ENCODE data around the gene PLEKHH3.
"Not testable (repeated sequence)": the region's sequence is repeated elsewhere in the genome, so short reads cannot be mapped to it uniquely, and the experiment has no call there.

Gene PLEKHH3

GRCh38 chr17:42670789-42671657 is 5.8 kb downstream of the PLEKHH3 start:
- no peak for DNase-seq

- DNase-seq = no peak
Observed at GRCh38 chr17:42669977-42670788, 6.6 kb downstream of the PLEKHH3 start.

- DNase-seq = no peak
Observed at GRCh38 chr17:42669705-42669976, 7.2 kb downstream of the PLEKHH3 start.

- DNase-seq = no peak
Observed at GRCh38 chr17:42667088-42667951, 9.5 kb downstream of the PLEKHH3 start.

- DNase-seq = not testable (repeated sequence)
Observed at GRCh38 chr17:42666126-42666525, 10.7 kb downstream of the PLEKHH3 start.

- no peak for DNase-seq
Observed at GRCh38 chr17:42665581-42666001, 11.2 kb downstream of the PLEKHH3 start.

GRCh38 chr17:42660692-42661345 is 16.0 kb downstream of the PLEKHH3 start:
- no peak for DNase-seq

- DNase-seq = not testable (repeated sequence)
Observed at GRCh38 chr17:42659932-42660274, 16.9 kb downstream of the PLEKHH3 start.

GRCh38 chr17:42659079-42659931 is 17.5 kb downstream of the PLEKHH3 start, which contains the start of gene TUBG2:
Gene TUBG2 (plus strand): TSS chr17:42659284. CDS start chr17:42659504, 220 bp downstream.
- peak; percentile 81 for DNase-seq

GRCh38 chr17:42657824-42658588 is 18.8 kb downstream of the PLEKHH3 start:
- DNase-seq = no peak

- DNase-seq = no peak
Observed at GRCh38 chr17:42655528-42655927, 21.3 kb downstream of the PLEKHH3 start.

GRCh38 chr17:42653179-42654124 is 23.3 kb downstream of the PLEKHH3 start:
- DNase-seq = no peak

GRCh38 chr17:42651392-42651791 is 25.4 kb downstream of the PLEKHH3 start:
- DNase-seq = no peak

GRCh38 chr17:42647778-42648177 is 29.0 kb downstream of the PLEKHH3 start:
- no peak for DNase-seq

GRCh38 chr17:42642336-42642735 is 34.5 kb downstream of the PLEKHH3 start:
- no peak for DNase-seq

GRCh38 chr17:42640121-42640520 is 36.7 kb downstream of the PLEKHH3 start:
- no peak for DNase-seq

GRCh38 chr17:42639525-42640113 is 37.2 kb downstream of the PLEKHH3 start:
- DNase-seq = no peak

GRCh38 chr17:42632949-42633444 is 43.8 kb downstream of the PLEKHH3 start:
- DNase-seq = no peak

- DNase-seq = no peak
Observed at GRCh38 chr17:42629411-42630009, 47.3 kb downstream of the PLEKHH3 start.

Measured in NCI-H187 treated with DMSO at 0.1 percent for 48 hours (cell line).